NB4 (cell line): Measurements from ENCODE around the gene DNAJC30.

Experiments
- CTCF ChIP-seq: IDR thresholded peaks from one replicate; pipeline ENCODE4 v1.5.1; 2012; ENCODE audit warnings: low read depth, low read length
- POLR2A ChIP-seq: IDR thresholded peaks from 2 replicates; pipeline ENCODE4 v1.6.1; 2011; ENCODE audit warnings: mild to moderate bottlenecking; ENCODE audit not compliant: insufficient read length; ENCODE audit errors: extremely low read depth

GRCh38 chr7:73688288-73688687 is 5.0 kb upstream of the DNAJC30 start:
- TF ChIP-seq POLR2A (no peak), CTCF (no peak)
